MCF 10A (cell line): ENCODE results near the gene PRMT2. TPM values are rescaled to one million over a fixed set of nuclear protein-coding genes. Genes with fewer than 3 reads are reported as not detected.

Experiments used
- Bru-seq: library from RNA; stranded (reverse); fragments of 400-500 nt; gene quantifications from one replicate; lab custom pipeline; 2021; lab: Mats Ljungman, UMichigan
- BruChase-seq, 2 experiments: library from RNA; stranded (reverse); fragments of 400-500 nt; gene quantifications; one replicate each; lab custom pipeline; 2021; lab: Mats Ljungman, UMichigan
- BruUV-seq: library from RNA; stranded (reverse); fragments of 400-500 nt; replicated peaks from 2 replicates; lab custom pipeline; 2021; lab: Mats Ljungman, UMichigan
- CTCF ChIA-PET: fragments of 300-600 bp; sonication (Branson Sonifier 250); formaldehyde crosslinking; extraction: SDS; loops from one replicate; lab custom pipeline; 2021; ENCODE audit warnings: antibody characterized with exemption, inconsistent platforms; lab: Yijun Ruan, JAX
- POLR2A ChIA-PET: fragments of 300-600, 350-650 bp; sonication (Branson Sonifier 250); formaldehyde crosslinking; extraction: SDS; loops from one replicate; lab custom pipeline; 2020; ENCODE audit warnings: antibody characterized with exemption, inconsistent platforms; lab: Yijun Ruan, JAX
- DNase-seq: peaks from one replicate; pipeline ENCODE4 v3.0.0-alpha.2; 2018; ENCODE audit not compliant: unreplicated experiment
- H3K27ac Mint-ChIP-seq: one replicate; pipeline ENCODE4 v1.8.0; 2022; ENCODE audit warnings: mild to moderate bottlenecking, low read depth, mixed read lengths; ENCODE audit not compliant: unreplicated experiment
- H3K27me3 Mint-ChIP-seq: one replicate; pipeline ENCODE4 v1.8.0; 2022; ENCODE audit warnings: mixed read lengths; ENCODE audit not compliant: insufficient read depth, unreplicated experiment
- H3K36me3 Mint-ChIP-seq: one replicate; pipeline ENCODE4 v1.8.0; 2022; ENCODE audit warnings: mild to moderate bottlenecking, moderate library complexity, mixed read lengths; ENCODE audit not compliant: insufficient read depth, unreplicated experiment
- H3K4me1 Mint-ChIP-seq: one replicate; pipeline ENCODE4 v1.8.0; 2022; ENCODE audit warnings: mixed read lengths; ENCODE audit not compliant: insufficient read depth, unreplicated experiment
- H3K4me3 Mint-ChIP-seq: one replicate; pipeline ENCODE4 v1.8.0; 2022; ENCODE audit warnings: mild to moderate bottlenecking, moderate library complexity, mixed read lengths; ENCODE audit not compliant: unreplicated experiment
- H3K9me3 Mint-ChIP-seq: one replicate; pipeline ENCODE4 v1.8.0; 2022; ENCODE audit warnings: mixed read lengths; ENCODE audit not compliant: unreplicated experiment
- intact Hi-C: fragments of 100-400 bp; cut with micrococcal nuclease; formaldehyde crosslinking; loops from 2 replicates; pipeline ENCODE4 v1.14.1; 2022
- long read RNA-seq: library from polyadenylated mRNA; stranded (forward); transcript quantifications from one replicate; pipeline ENCODE4 v2.0.0, GENCODE V29; 2022
- total RNA-seq: library from RNA; stranded (reverse); gene quantifications from 2 replicates; pipeline ENCODE4 v1.2.3, GENCODE V29; 2022
- TF ChIP-seq, protein P1 (sequence below): fragments of 200-600 bp; IDR thresholded peaks from one replicate; pipeline ENCODE4 v1.8.0; 2022; ENCODE audit warnings: antibody characterized with exemption, mild to moderate bottlenecking; ENCODE audit not compliant: unreplicated experiment

The PRMT2 gene
- 60.2 and 62.2 TPM in 2 replicates for total RNA-seq
- percentile 81 among the genes with signal in this experiment for Bru-seq, nascent RNA
- BruChase-seq, experiment 1, labeled RNA remaining after a 6-hour chase = percentile 81 among the genes with signal in this experiment
- percentile 88 among the genes with signal in this experiment for BruChase-seq, experiment 2, labeled RNA remaining after a 2-hour chase
- long read RNA-seq, transcript PRMT2-203 (12 exons, 2,688 nt) = minor isoform, 14 of 285 reads
- long read RNA-seq, transcript PRMT2-206 (11 exons, 2,131 nt) = major isoform, 85 of 285 reads
- long read RNA-seq, transcript PRMT2-204 (6 exons, 954 nt) = minor isoform, 32 of 285 reads
- long read RNA-seq, partial matches to known transcripts = 99 of 285 reads
- long read RNA-seq, other reads (novel, unspliced or antisense) = 48 of 285 reads

- intact Hi-C loops = no loop called here
- POLR2A ChIA-PET = interaction anchor here (0.6 to 4.8 kb wide), 35 partner anchors 8 to 1916 kb away, joined by 3 to 43 read pairs (median 4); partner anchors contain the start of gene DIP2A
- Mint-ChIP-seq H3K4me3 (peak within 1 kb of the TSS; percentile 96), H3K4me1 (peaks cover 28% of the 10 kb centered on the region), H3K27ac (peak within 1 kb of the TSS; percentile 91), H3K9me3 (no peaks in the 10 kb centered on the region), H3K27me3 (peaks cover 13% of the 10 kb centered on the region), H3K36me3 (peaks cover 20% of the 10 kb centered on the region)
- CTCF ChIA-PET = interaction anchor here (0.6 to 0.9 kb wide), 3 partner anchors 170 to 1285 kb away, joined by 3 to 5 read pairs (median 4); no protein-coding TSS in a partner anchor
- TF ChIP-seq, protein P1, sequence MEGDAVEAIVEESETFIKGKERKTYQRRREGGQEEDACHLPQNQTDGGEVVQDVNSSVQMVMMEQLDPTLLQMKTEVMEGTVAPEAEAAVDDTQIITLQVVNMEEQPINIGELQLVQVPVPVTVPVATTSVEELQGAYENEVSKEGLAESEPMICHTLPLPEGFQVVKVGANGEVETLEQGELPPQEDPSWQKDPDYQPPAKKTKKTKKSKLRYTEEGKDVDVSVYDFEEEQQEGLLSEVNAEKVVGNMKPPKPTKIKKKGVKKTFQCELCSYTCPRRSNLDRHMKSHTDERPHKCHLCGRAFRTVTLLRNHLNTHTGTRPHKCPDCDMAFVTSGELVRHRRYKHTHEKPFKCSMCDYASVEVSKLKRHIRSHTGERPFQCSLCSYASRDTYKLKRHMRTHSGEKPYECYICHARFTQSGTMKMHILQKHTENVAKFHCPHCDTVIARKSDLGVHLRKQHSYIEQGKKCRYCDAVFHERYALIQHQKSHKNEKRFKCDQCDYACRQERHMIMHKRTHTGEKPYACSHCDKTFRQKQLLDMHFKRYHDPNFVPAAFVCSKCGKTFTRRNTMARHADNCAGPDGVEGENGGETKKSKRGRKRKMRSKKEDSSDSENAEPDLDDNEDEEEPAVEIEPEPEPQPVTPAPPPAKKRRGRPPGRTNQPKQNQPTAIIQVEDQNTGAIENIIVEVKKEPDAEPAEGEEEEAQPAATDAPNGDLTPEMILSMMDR = no peak
- BruUV-seq = no TSS peak
- peak; percentile 97 for DNase-seq
These were observed at the start of gene PRMT2 for GRCh38 chr21:46635324-46636180. TSS of gene PRMT2 (plus strand) at chr21:46635674. CDS start at chr21:46636952, 1,278 bp downstream.

GRCh38 chr21:46594276-46594675 lies 41.2 kb upstream of the PRMT2 start:
- ChIA-PET POLR2A (no interaction called here), CTCF (no interaction called here)
- H3K27me3 Mint-ChIP-seq = no peaks in the 10 kb centered on the region
- TF ChIP-seq, protein P1 = no peak
- H3K36me3 Mint-ChIP-seq = no peaks in the 10 kb centered on the region
- H3K9me3 Mint-ChIP-seq = peaks cover 31% of the 10 kb centered on the region
- H3K4me3 Mint-ChIP-seq = no peak overlapping the region
- H3K27ac Mint-ChIP-seq = no peak overlapping the region
- intact Hi-C loops = no loop called here
- no peaks in the 10 kb centered on the region for H3K4me1 Mint-ChIP-seq
- no TSS peak for BruUV-seq
- no peak for DNase-seq

DNA sequence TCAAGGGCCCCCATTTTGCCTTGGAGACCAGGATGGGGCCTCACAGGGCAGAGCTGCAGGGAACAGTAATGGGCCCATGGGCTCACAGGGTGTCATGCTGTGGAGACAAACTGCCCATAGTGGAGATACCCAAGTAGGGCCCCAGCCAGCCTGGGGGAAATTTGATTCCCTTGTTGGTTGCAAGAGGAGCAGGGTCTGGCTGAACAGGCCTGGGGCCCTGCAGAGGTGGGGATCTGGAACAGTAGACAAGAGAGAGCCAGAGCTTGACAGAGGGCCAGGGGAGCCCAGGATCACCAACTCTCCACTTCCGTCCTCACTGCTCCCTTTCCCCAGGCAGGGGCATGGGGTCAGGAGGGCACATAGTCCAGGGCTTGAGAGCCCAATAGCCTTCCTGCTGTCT lies 39.3 kb upstream of the PRMT2 start:
- no TSS peak for BruUV-seq
- CTCF ChIA-PET = no interaction called here
- Mint-ChIP-seq H3K9me3 (peaks cover 18% of the 10 kb centered on the region), H3K36me3 (no peaks in the 10 kb centered on the region), H3K4me3 (no peak overlapping the region), H3K27ac (no peak overlapping the region), H3K27me3 (no peaks in the 10 kb centered on the region), H3K4me1 (no peaks in the 10 kb centered on the region)
- TF ChIP-seq, protein P1 = no peak
- POLR2A ChIA-PET = no interaction called here
- no peak for DNase-seq
- intact Hi-C loops = no loop called here

DNA sequence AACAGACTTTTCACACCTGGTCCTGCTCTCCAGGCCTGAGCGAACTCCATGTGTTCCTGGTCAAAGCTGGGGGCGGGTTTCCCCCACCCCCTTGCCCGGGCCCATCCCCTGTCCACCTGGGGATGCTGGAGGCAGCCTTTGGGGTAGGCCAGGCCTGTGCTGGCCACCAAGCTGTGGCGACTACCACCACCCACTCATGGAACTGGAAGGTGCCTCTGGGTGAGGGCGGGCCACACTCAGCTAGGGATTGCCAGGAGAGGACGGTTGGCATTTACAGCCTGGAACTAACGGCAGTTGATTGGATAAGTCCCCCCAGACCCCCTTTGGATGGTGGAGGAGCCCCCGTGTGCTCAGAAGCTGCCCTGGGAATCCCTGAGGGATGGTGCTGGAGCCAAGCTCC lies 38.4 kb upstream of the PRMT2 start:
- Mint-ChIP-seq H3K36me3 (no peaks in the 10 kb centered on the region), H3K4me3 (no peak overlapping the region)
- POLR2A ChIA-PET = interaction anchor here (1.2 kb wide), 1 partner anchor 37 kb away, joined by 3 read pairs; no protein-coding TSS in a partner anchor

More for the DNA sequence above, 38.4 kb upstream of the PRMT2 start:
- CTCF ChIA-PET = no interaction called here
- TF ChIP-seq, protein P1 = no peak
- BruUV-seq = no TSS peak
- intact Hi-C loops = no loop called here
- Mint-ChIP-seq H3K27me3 (no peaks in the 10 kb centered on the region), H3K4me1 (no peaks in the 10 kb centered on the region), H3K9me3 (peaks cover 12% of the 10 kb centered on the region), H3K27ac (no peak overlapping the region)
- DNase-seq = no peak
